K562 (cell line): ENCODE results near the gene C6orf47. TPM values are rescaled to one million over a fixed set of nuclear protein-coding genes. Genes with fewer than 3 reads are reported as not detected.
A peak's percentile ranks its signal among the peaks of the same experiment; 100 is the strongest.

Experiments
- ARID2 ChIP-seq: fragments of 450-650 bp; IDR thresholded peaks from 2 replicates; pipeline ENCODE4 v1.6.1; 2017; ENCODE audit warnings: antibody characterized with exemption, mild to moderate bottlenecking
- CC2D1A ChIP-seq: fragments of 450-650 bp; IDR thresholded peaks from 2 replicates; pipeline ENCODE4 v1.6.1; 2017; ENCODE audit warnings: mild to moderate bottlenecking
- CUX1 ChIP-seq: fragments of 200-800 bp; sonication (Bioruptor generic); IDR thresholded peaks from 2 replicates; pipeline ENCODE4 v1.6.1; 2016; ENCODE audit warnings: missing genetic modification characterization, missing compliant biosample characterization
- FOXO4 ChIP-seq: fragments of 450-650 bp; formaldehyde crosslinking; IDR thresholded peaks from 2 replicates; pipeline ENCODE4 v1.4.0; 2020; ENCODE audit warnings: mild to moderate bottlenecking, moderate library complexity
- GATAD2B ChIP-seq: fragments of 450-650 bp; IDR thresholded peaks from 2 replicates; pipeline ENCODE4 v1.6.1; 2017; ENCODE audit warnings: mild to moderate bottlenecking, borderline replicate concordance
- HDAC2 ChIP-seq: fragments of 450-650 bp; IDR thresholded peaks from 2 replicates; pipeline ENCODE4 v1.6.1; 2016; ENCODE audit warnings: mild to moderate bottlenecking
- ILK ChIP-seq: fragments of 450-650 bp; IDR thresholded peaks from 2 replicates; pipeline ENCODE4 v1.6.1; 2016; ENCODE audit warnings: missing genetic modification characterization, low read depth, mild to moderate bottlenecking, missing compliant biosample characterization, moderate library complexity, borderline replicate concordance
- MXD1 ChIP-seq: fragments of 250-450 bp; sonication (Bioruptor Pico); IDR thresholded peaks from 2 replicates; pipeline ENCODE4 v1.8.0; 2021; ENCODE audit warnings: borderline replicate concordance, mild to moderate bottlenecking, moderate library complexity; ENCODE audit not compliant: poor library complexity, severe bottlenecking
- NCOR1 ChIP-seq: fragments of 450-650 bp; IDR thresholded peaks from 2 replicates; pipeline ENCODE4 v1.6.1; 2016; ENCODE audit warnings: mild to moderate bottlenecking, moderate library complexity
- NR1H2 ChIP-seq: sonication (generic); formaldehyde crosslinking; IDR thresholded peaks from 2 replicates; pipeline ENCODE4 v1.4.0; 2020; ENCODE audit warnings: mild to moderate bottlenecking, missing genetic modification reagents
- RBM34 ChIP-seq: fragments of 200-400 bp; formaldehyde crosslinking; IDR thresholded peaks from 2 replicates; pipeline ENCODE4 v1.6.1; 2018; ENCODE audit warnings: low read length, borderline replicate concordance; ENCODE audit not compliant: insufficient read depth
- SOX6 ChIP-seq: fragments of 450-650 bp; IDR thresholded peaks from 2 replicates; pipeline ENCODE4 v1.6.1; 2014; ENCODE audit warnings: mild to moderate bottlenecking
- XRCC3 ChIP-seq: fragments of 450-650 bp; IDR thresholded peaks from 2 replicates; pipeline ENCODE4 v1.6.1; 2017; ENCODE audit warnings: mild to moderate bottlenecking, moderate library complexity
- ZFP1 ChIP-seq: fragments of 450-650 bp; formaldehyde crosslinking; IDR thresholded peaks from 2 replicates; pipeline ENCODE4 v1.4.0; 2020; ENCODE audit warnings: mild to moderate bottlenecking, mixed read lengths
- ZNF12 ChIP-seq: sonication (generic); formaldehyde crosslinking; IDR thresholded peaks from 2 replicates; pipeline ENCODE4 v1.4.0; 2020; ENCODE audit warnings: mild to moderate bottlenecking, missing genetic modification reagents
- ZNF76 ChIP-seq: fragments of 250-450 bp; sonication (Bioruptor Pico); IDR thresholded peaks from 2 replicates; pipeline ENCODE4 v1.4.0; 2020; ENCODE audit warnings: mild to moderate bottlenecking, moderate library complexity, borderline replicate concordance
- ZNF830 ChIP-seq: fragments of 250-450 bp; sonication (Bioruptor Pico); IDR thresholded peaks from 2 replicates; pipeline ENCODE4 v1.5.0; 2021; ENCODE audit warnings: mild to moderate bottlenecking
- polyA plus RNA-seq, 8 experiments: library from polyadenylated mRNA; depleted of rRNA in 4 of 8; stranded (reverse) in 5 of 8; unstranded in 3 of 8; fragments of >200 nt; fragmentation: Nextera tagmentation in 2 of 8; fragmentation: Illumina TruSeq in 1 of 8; extraction: Ambion mirVana in 2 of 8; extraction: Trizol in 1 of 8; gene quantifications; 2 replicates each; pipeline versions ENCODE4 v1.2.1 to v1.2.3, GENCODE V29; 2011 to 2014; ENCODE audit warnings: inconsistent platforms in 1 of 8, missing spikeins in 1 of 8
- total RNA-seq, 7 experiments: library from RNA; depleted of rRNA in 6 of 7; stranded (reverse); fragments of >200 nt in 6 of 7; fragmentation: Illumina TruSeq in 2 of 7; extraction: Trizol in 2 of 7; gene quantifications; 2 replicates each; pipeline versions ENCODE4 v1.2.1 to v1.2.3, GENCODE V29; 2011 to 2021; ENCODE audit warnings: low replicate concordance in 1 of 7

The C6orf47 gene
- total and polyA plus RNA-seq, 9 of the 15 experiments (the other 6 are each of a cell fraction or from before 2014, with no cell fraction given): 0.14 to 43.8 (median 27.0) TPM

- no peak for TF ChIP-seq NCOR1
- peak; percentile 14; the same call in 1 of the 2 replicates for TF ChIP-seq NR1H2 (CRISPR knock-in tag)
- no peak for TF ChIP-seq GATAD2B
- no peak for TF ChIP-seq ILK (tag)
- peak; percentile 77; the same call in 1 of the 2 replicates for TF ChIP-seq ARID2
- peak; percentile 68; the same call in 1 of the 2 replicates for TF ChIP-seq CC2D1A
- TF ChIP-seq ZNF76: no peak
- no peak for TF ChIP-seq SOX6
- no peak for TF ChIP-seq XRCC3
- TF ChIP-seq HDAC2: 0 out of 2 replicates have a peak, but pooled peaks have one; percentile 32
- TF ChIP-seq ZNF12 (CRISPR knock-in tag): peak; percentile 36; the same call in 1 of the 2 replicates
- TF ChIP-seq MXD1: no peak
- TF ChIP-seq RBM34: no peak
- no peak for TF ChIP-seq CUX1 (CRISPR knock-in tag)
- 0 out of 2 replicates have a peak, but pooled peaks have one; percentile 58 for TF ChIP-seq ZNF830 (CRISPR knock-in tag)
- TF ChIP-seq ZFP1 (CRISPR knock-in tag): no peak
- 0 out of 2 replicates have a peak, but pooled peaks have one; percentile 54 for TF ChIP-seq FOXO4 (CRISPR knock-in tag)
Measured at GRCh38 chr6:31666337-31666965, 5.9 kb upstream of the C6orf47 start (continued).
